Activated CD8-positive, alpha-beta memory T cell treated with anti-CD3 and anti-CD28 coated beads for 48 hours (primary cell): ENCODE results near the gene TOE1.

Experiments
- DNase-seq, 3 experiments: peaks; one replicate each; pipeline ENCODE4 v3.0.0-alpha.2; 2020; ENCODE audit warnings: low read depth in 2 of 3, low spot score in 2 of 3

Gene TOE1

GRCh38 chr1:45326627-45327623, 13.0 kb upstream of the TOE1 start, which contains the start of gene HPDL:
TSS of gene HPDL (plus strand) at chr1:45326895. CDS start at chr1:45327149, 254 bp downstream.
- peak; percentile 63 to 74 (median 64) for DNase-seq

- DNase-seq = no peak
Observed at GRCh38 chr1:45327644-45328515, 12.1 kb upstream of the TOE1 start.

- DNase-seq = no peak
Observed at GRCh38 chr1:45328680-45329079, 11.3 kb upstream of the TOE1 start.

- DNase-seq = no peak
Observed at GRCh38 chr1:45329445-45329844, 10.5 kb upstream of the TOE1 start.

GRCh38 chr1:45331436-45332345, 8.3 kb upstream of the TOE1 start:
- DNase-seq = no peak

GRCh38 chr1:45332346-45332720, 7.6 kb upstream of the TOE1 start:
- no peak for DNase-seq

- no peak for DNase-seq
Observed at GRCh38 chr1:45334308-45335245, 5.4 kb upstream of the TOE1 start.

- DNase-seq = no peak
Observed at GRCh38 chr1:45335855-45336324, 4.1 kb upstream of the TOE1 start.

GRCh38 chr1:45337630-45338325, 2.2 kb upstream of the TOE1 start:
- DNase-seq = no peak

GRCh38 chr1:45340816-45341466, 971 bp downstream of the TOE1 start:
- DNase-seq = no peak

GRCh38 chr1:45344499-45344898, 4.5 kb downstream of the TOE1 start:
- DNase-seq = no peak

- no peak for DNase-seq
Observed at GRCh38 chr1:45345014-45345413, 5.0 kb downstream of the TOE1 start.

- DNase-seq = no peak
Observed at GRCh38 chr1:45346473-45346872, 6.5 kb downstream of the TOE1 start.

- DNase-seq = no peak
Observed at GRCh38 chr1:45348020-45348419, 8.1 kb downstream of the TOE1 start.

GRCh38 chr1:45348609-45348965, 8.6 kb downstream of the TOE1 start:
- DNase-seq = no peak

- no peak for DNase-seq
Observed at GRCh38 chr1:45348966-45349677, 9.2 kb downstream of the TOE1 start.

- no peak for DNase-seq
Observed at GRCh38 chr1:45351508-45351907, 11.5 kb downstream of the TOE1 start.

GRCh38 chr1:45353685-45354084, 13.7 kb downstream of the TOE1 start:
- DNase-seq = no peak
